Immature natural killer cell (primary cell): ENCODE measurements around the gene WAC. TPM values are rescaled to one million over a fixed set of nuclear protein-coding genes. Genes with fewer than 3 reads are reported as not detected.
"Not testable (repeated sequence)": the region's sequence is repeated elsewhere in the genome, so short reads cannot be mapped to it uniquely, and the experiment has no call there.

Experiments used
- DNase-seq, 3 donors: peaks; one replicate each; pipeline ENCODE4 v3.0.0; 2022; ENCODE audit warnings: mixed read lengths in 1 of 3
- H3K27ac Mint-ChIP-seq, 6 donors: one replicate each; pipeline ENCODE4 v1.8.0; 2020; ENCODE audit warnings: mixed read lengths in 6 of 6, mild to moderate bottlenecking in 5 of 6, inconsistent platforms in 4 of 6, moderate library complexity in 3 of 6
- H3K27me3 Mint-ChIP-seq, 3 donors: one replicate each; pipeline ENCODE4 v1.8.0; 2020 to 2021; ENCODE audit warnings: low read depth in 3 of 3, mild to moderate bottlenecking in 3 of 3, mixed read lengths in 3 of 3, moderate library complexity in 3 of 3, inconsistent platforms in 1 of 3
- H3K36me3 Mint-ChIP-seq, 3 donors: one replicate each; pipeline ENCODE4 v1.8.0; 2020; ENCODE audit warnings: mixed read lengths in 3 of 3, inconsistent platforms in 2 of 3, mild to moderate bottlenecking in 2 of 3
- H3K4me1 Mint-ChIP-seq, 2 donors: one replicate each; pipeline ENCODE4 v1.8.0; 2020; ENCODE audit warnings: inconsistent platforms in 2 of 2, mild to moderate bottlenecking in 2 of 2, mixed read lengths in 2 of 2, moderate library complexity in 1 of 2
- H3K4me3 Mint-ChIP-seq, 5 donors: one replicate each; pipeline ENCODE4 v1.8.0; 2020; ENCODE audit warnings: mild to moderate bottlenecking in 5 of 5, mixed read lengths in 5 of 5, inconsistent platforms in 3 of 5, moderate library complexity in 3 of 5
- H3K9me3 Mint-ChIP-seq, 6 donors: one replicate each; pipeline ENCODE4 v1.8.0; 2020; ENCODE audit warnings: mild to moderate bottlenecking in 6 of 6, mixed read lengths in 6 of 6, inconsistent platforms in 4 of 6, moderate library complexity in 3 of 6
- polyA plus RNA-seq, 3 donors: library from polyadenylated mRNA; unstranded; fragments of 300-500 nt; fragmentation: Illumina TruSeq; gene quantifications; one replicate each; pipeline ENCODE4 v1.2.3, GENCODE V29; 2021

Gene WAC
- polyA plus RNA-seq, 3 donors from 2014 or later = 55.8 to 105 (median 62.7) TPM

DNA sequence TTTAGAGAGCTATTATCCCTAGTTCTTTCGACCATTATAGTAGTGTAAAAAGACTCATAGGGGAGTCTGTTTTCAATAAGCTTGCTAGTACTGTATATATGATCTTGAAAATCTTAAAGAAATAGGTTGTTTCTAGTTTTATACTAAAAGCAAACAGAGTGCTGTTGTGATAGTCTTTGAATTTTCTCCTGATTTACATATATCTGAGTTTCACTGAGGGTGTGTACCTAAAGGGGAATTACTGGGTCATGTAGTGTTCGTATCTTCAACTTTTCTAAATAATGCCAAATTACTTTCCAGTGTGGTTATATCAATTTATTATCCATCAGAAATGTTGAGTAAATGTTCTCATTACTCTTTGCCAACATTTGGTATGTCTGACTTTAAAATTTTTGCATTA, 73.7 kb downstream of the WAC start:
- H3K27ac Mint-ChIP-seq = peak overlapping the region; percentile 42 to 60 (median 54)
- no peaks in the 10 kb centered on the region for H3K9me3 Mint-ChIP-seq
- DNase-seq = no peak
- H3K27me3 Mint-ChIP-seq = no peaks in the 10 kb centered on the region
- peaks cover 58 to 80% of the 10 kb centered on the region in 2 donors for H3K4me1 Mint-ChIP-seq
- peak overlapping the region in 3 of 5 donors; percentile 15 to 39 (median 20) for H3K4me3 Mint-ChIP-seq
- H3K36me3 Mint-ChIP-seq = peaks cover 6 to 16% (median 8%) of the 10 kb centered on the region in 3 donors

DNA sequence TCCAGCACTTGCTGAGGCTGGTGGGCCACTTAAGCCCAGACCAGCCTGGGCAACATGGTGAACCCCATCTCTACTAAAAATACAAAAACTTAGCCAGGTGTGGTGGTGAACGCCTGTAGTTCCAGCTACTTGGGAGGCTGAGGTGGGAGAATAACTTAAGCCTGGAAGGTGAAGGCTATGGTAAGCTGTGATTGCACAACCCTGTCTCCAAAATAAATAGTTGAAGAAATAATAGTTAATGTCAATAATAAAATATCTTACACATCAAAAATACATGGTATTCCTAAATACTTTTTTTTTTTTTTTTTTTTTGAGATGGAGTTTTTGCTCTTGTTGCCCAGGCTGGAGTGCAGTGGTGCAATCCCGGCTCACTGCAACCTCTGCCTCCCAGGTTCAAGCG, 76.7 kb downstream of the WAC start:
- peaks cover 14 to 37% (median 29%) of the 10 kb centered on the region in 3 donors for H3K36me3 Mint-ChIP-seq
- peak overlapping the region in 1 of 6 donors; percentile 9 for H3K27ac Mint-ChIP-seq
- H3K4me1 Mint-ChIP-seq = peaks cover 44 to 73% of the 10 kb centered on the region in 2 donors
- not testable (repeated sequence) for H3K27me3 Mint-ChIP-seq, H3K4me3 Mint-ChIP-seq, H3K9me3 Mint-ChIP-seq, DNase-seq

DNA sequence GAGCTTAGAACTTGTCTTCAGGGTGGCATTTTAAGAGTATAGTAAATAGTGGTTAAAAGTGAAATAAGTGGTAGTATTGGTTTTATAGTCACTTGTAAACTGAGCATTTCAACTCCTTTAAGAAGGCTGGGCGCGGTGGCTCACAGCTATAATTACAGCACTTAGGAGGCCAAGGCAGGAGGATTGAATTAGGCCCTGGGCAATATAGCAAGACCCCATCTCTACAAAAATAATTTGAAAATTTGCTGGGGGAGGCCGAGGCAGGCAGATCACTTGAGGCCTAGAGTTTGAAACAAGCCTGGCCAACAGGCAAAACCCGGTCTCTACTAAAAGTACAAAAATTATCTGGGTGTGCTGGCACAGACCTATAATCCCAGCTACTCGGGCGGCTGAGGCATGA, 80.0 kb downstream of the WAC start:
- Mint-ChIP-seq H3K36me3 (peaks cover 14 to 54% (median 41%) of the 10 kb centered on the region in 3 donors), H3K27ac (peak overlapping the region in 1 of 6 donors; percentile 4), H3K4me3 (no peak overlapping the region), H3K9me3 (no peaks in the 10 kb centered on the region), H3K4me1 (peaks cover 17 to 48% of the 10 kb centered on the region in 2 donors), H3K27me3 (peaks cover 0 to 1% (median 0%) of the 10 kb centered on the region in 3 donors)
- DNase-seq = no peak

DNA sequence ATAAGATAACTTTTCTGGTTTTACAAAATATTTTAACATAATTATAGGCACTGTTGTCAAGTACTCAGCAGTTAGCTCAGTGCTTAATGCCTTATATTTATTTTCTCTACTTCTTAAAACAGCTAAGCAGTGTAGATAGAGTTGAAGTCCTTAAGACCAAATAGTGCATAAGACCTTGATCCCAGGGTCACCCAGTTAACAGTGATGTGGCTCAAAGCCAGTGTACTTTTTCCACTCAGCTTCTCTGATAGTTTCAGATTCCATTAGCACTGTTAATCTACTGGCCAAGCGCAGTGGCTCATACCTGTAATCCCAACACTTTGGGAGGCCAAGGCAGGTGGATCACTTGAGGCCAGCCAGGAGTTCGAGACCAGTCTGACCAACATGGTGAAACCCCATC, 83.6 kb downstream of the WAC start:
- H3K4me1 Mint-ChIP-seq = peaks cover 7 to 34% of the 10 kb centered on the region in 2 donors
- H3K27me3 Mint-ChIP-seq = peaks cover 0 to 1% (median 0%) of the 10 kb centered on the region in 3 donors
- no peak overlapping the region for H3K27ac Mint-ChIP-seq
- no peak for DNase-seq
- H3K9me3 Mint-ChIP-seq = no peaks in the 10 kb centered on the region
- H3K4me3 Mint-ChIP-seq = no peak overlapping the region
- H3K36me3 Mint-ChIP-seq = peaks cover 6 to 58% (median 38%) of the 10 kb centered on the region in 3 donors

DNA sequence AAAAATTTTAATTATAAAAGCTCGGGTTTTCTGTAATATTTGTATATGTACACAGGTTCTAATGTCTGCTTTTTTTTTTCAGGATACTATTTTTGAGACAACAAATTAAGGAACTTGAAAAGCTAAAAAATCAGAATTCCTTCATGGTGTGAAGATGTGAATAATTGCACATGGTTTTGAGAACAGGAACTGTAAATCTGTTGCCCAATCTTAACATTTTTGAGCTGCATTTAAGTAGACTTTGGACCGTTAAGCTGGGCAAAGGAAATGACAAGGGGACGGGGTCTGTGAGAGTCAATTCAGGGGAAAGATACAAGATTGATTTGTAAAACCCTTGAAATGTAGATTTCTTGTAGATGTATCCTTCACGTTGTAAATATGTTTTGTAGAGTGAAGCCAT, 86.5 kb downstream of the WAC start:
- no peaks in the 10 kb centered on the region for H3K9me3 Mint-ChIP-seq
- peaks cover 2 to 27% of the 10 kb centered on the region in 2 donors for H3K4me1 Mint-ChIP-seq
- peak overlapping the region in 2 of 6 donors; percentile 21 to 22 for H3K27ac Mint-ChIP-seq
- peaks cover 0 to 4% (median 0%) of the 10 kb centered on the region in 3 donors for H3K27me3 Mint-ChIP-seq
- DNase-seq = no peak
- H3K4me3 Mint-ChIP-seq = no peak overlapping the region
- H3K36me3 Mint-ChIP-seq = peaks cover 0 to 39% (median 17%) of the 10 kb centered on the region in 3 donors

DNA sequence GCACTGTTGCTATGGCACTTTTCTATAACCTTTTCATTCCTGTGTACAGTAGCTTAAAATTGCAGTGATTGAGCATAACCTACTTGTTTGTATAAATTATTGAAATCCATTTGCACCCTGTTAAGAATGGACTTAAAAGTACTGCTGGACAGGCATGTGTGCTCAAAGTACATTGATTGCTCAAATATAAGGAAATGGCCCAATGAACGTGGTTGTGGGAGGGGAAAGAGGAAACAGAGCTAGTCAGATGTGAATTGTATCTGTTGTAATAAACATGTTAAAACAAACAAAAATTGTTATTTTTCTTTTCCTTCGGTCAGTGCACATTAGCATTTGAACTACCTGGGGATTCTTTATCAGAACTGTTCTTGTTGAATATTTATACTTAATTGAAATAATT, 87.3 kb downstream of the WAC start:
- Mint-ChIP-seq H3K27ac (peak overlapping the region in 4 of 6 donors; percentile 23 to 54 (median 44)), H3K36me3 (peaks cover 0 to 32% (median 10%) of the 10 kb centered on the region in 3 donors), H3K4me1 (peaks cover 8 to 28% of the 10 kb centered on the region in 2 donors)

DNA sequence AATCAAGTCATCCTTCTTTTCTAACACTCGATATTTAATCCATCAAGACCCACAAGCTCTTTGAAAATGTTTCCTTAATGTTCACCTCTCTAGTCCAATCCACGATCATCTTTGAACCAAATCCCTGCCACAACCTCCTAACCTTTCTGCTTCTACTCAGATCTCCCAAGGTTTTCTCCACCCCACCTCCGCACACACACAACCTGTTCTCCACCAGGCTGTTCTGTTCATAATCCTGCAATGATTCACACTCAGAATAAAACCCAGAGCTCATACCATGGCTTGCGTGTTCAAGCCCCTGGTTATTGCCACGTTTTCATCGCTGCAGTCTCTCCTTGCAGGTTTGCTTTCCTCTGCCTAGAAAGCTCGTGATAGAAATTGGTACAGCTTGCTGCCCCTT, 90.6 kb downstream of the WAC start:
- peaks cover 0 to 4% (median 0%) of the 10 kb centered on the region in 3 donors for H3K27me3 Mint-ChIP-seq
- no peak overlapping the region for H3K4me3 Mint-ChIP-seq
- H3K36me3 Mint-ChIP-seq = peaks cover 0 to 13% (median 3%) of the 10 kb centered on the region in 3 donors
- H3K4me1 Mint-ChIP-seq = peaks cover 19 to 46% of the 10 kb centered on the region in 2 donors
- peak overlapping the region in 4 of 6 donors; percentile 6 to 43 (median 10) for H3K27ac Mint-ChIP-seq
- no peaks in the 10 kb centered on the region for H3K9me3 Mint-ChIP-seq
- DNase-seq = no peak

More for the DNA sequence above, 87.3 kb downstream of the WAC start:
- H3K4me3 Mint-ChIP-seq = no peak overlapping the region
- DNase-seq = no peak
- H3K27me3 Mint-ChIP-seq = peaks cover 0 to 4% (median 0%) of the 10 kb centered on the region in 3 donors
- no peaks in the 10 kb centered on the region for H3K9me3 Mint-ChIP-seq

DNA sequence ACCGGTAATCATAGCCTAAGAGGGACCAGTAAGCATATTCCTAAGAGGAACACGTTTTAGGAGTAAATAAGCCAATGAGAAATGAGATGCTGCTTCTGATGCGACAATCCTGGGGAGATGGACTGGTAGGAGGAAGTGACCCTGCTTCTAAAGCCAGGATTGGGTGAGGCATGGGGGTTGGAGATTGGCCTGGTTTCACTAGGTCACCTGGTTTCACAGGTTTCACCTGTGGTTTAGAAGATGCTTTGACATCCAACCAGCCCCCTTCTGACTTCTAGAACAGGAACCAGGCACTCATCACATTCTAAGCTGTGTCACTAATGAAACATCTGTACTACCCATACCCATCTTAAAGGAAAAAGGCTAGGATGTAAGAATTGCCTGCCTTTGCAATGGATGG, 91.4 kb downstream of the WAC start:
- Mint-ChIP-seq H3K4me3 (no peak overlapping the region), H3K36me3 (peaks cover 0 to 10% (median 0%) of the 10 kb centered on the region in 3 donors), H3K27me3 (peaks cover 0 to 6% (median 2%) of the 10 kb centered on the region in 3 donors), H3K9me3 (no peaks in the 10 kb centered on the region), H3K4me1 (peaks cover 21 to 48% of the 10 kb centered on the region in 2 donors), H3K27ac (peak overlapping the region in 4 of 6 donors; percentile 49 to 69 (median 60))
- no peak for DNase-seq

DNA sequence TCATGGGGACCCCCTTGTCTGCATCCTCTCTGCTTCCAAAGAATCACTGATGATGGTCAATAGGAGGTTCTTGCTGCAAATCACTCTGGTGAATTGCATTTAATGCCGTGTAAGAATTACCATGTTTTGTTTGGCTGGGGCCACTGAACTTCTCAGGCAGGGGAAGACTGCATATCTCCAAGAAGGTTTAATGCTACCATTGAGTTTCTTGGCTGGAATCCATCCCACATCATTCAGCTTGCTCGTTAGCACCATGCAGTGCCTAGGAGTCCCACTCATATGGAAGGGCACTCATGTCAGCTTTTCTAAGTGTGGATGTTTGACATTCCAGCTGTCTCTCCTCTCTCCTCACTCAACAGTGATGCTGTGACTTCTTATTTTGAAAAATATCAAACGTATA, 94.2 kb downstream of the WAC start:
- Mint-ChIP-seq H3K27ac (no peak overlapping the region), H3K4me3 (no peak overlapping the region), H3K9me3 (no peaks in the 10 kb centered on the region), H3K36me3 (no peaks in the 10 kb centered on the region), H3K27me3 (peaks cover 0 to 7% (median 7%) of the 10 kb centered on the region in 3 donors), H3K4me1 (peaks cover 21 to 39% of the 10 kb centered on the region in 2 donors)
- DNase-seq = no peak

DNA sequence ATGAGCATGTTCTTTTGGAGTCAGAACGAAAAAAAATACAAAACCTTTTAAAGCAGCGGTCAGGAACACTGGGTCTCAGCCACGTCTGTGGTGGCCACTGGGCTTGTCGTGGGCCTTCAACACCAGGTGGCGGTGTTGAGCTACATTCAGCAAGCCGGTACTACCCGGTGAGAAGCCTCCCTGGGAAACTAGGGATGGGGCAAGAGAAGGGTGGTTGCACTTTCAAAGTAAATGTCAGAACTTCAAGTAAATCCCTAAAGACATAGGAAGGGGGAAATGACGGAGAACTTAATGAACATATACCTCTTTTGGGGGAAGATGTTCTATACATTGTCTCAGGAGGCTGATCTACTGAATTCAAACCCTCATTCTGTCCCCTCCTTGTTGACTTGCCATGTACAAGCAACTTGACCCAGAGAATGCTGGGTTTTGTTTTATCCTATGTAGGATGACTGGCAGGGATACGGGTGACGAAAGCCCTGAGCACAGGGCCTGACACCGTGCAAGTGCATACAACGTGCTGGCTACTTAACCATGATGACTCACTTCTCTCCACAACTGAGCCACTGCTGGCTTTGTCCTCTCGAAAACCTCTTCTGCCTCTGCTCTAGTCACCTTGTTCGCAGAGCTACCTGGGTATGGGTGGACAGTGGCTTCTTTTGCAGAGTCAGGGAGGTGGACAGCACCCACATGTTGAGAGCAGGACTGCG, 95.4 kb downstream of the WAC start:
- peak; percentile 51 to 54 (median 51) for DNase-seq
- H3K27ac Mint-ChIP-seq = no peak overlapping the region
- H3K4me3 Mint-ChIP-seq = peak overlapping the region in 1 of 5 donors; percentile 54
- H3K4me1 Mint-ChIP-seq = peaks cover 21 to 39% of the 10 kb centered on the region in 2 donors
- H3K36me3 Mint-ChIP-seq = no peaks in the 10 kb centered on the region
- no peaks in the 10 kb centered on the region for H3K9me3 Mint-ChIP-seq
- H3K27me3 Mint-ChIP-seq = peaks cover 0 to 9% (median 7%) of the 10 kb centered on the region in 3 donors

DNA sequence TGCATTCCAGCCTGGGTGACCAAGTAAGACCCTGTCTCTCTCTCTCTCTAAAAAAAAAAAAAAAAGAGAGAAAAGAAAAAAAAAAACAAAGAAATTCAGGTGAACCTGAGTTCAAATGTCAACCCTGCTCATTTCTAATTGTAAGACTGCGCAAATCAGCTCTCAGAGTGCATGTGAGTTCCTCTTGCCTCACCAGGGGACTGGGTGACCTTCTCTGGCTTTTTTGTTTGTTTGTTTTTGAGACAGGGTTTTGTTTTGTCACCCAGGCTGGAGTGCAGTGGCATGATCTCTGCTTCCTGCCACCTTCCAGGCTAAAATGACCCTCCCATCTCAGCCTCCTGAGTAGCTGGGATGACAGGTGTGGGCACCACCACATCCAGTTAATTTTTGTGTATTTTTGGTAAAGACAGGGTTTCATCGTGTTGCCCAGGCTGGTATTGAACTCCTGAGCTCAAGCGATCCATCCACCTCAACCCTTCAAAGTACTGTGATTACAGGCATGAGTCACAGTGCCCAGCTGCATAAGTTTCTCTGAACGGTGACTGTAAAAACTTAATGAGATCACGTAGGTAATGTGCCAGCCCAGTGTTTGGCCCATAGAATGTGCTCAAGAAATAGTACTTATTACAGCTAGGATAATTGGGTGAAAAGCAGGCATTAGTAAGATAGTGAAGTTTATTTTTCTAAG, 99.1 kb downstream of the WAC start:
- no peaks in the 10 kb centered on the region for H3K36me3 Mint-ChIP-seq
- peaks cover 0 to 21% (median 10%) of the 10 kb centered on the region in 3 donors for H3K27me3 Mint-ChIP-seq
- H3K4me1 Mint-ChIP-seq = peaks cover 8 to 10% of the 10 kb centered on the region in 2 donors
- DNase-seq = no peak
- H3K9me3 Mint-ChIP-seq = no peaks in the 10 kb centered on the region
- no peak overlapping the region for H3K27ac Mint-ChIP-seq
- no peak overlapping the region for H3K4me3 Mint-ChIP-seq

DNA sequence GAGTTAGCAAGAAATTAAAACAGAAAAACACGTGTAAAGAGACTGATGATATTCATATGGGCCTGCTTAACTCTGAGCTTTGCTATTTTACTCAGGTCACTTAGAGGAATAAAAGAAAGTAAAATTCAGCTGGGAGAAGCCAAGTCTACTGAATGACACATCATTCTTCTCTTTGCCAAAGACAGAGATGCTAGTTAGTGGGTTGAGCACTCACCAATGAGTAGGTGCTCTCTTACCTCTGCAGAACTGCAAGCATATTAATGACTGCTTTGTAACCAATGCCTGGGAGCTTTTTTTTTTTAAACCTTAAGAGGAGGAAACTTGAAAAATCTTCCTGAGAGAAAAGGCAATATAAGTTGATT, 99.6 kb downstream of the WAC start:
- Mint-ChIP-seq H3K27me3 (peaks cover 2 to 21% (median 10%) of the 10 kb centered on the region in 3 donors), H3K36me3 (no peaks in the 10 kb centered on the region), H3K27ac (no peak overlapping the region), H3K4me1 (peaks cover 8 to 10% of the 10 kb centered on the region in 2 donors), H3K4me3 (no peak overlapping the region), H3K9me3 (peaks cover 0 to 3% (median 0%) of the 10 kb centered on the region in 6 donors)
- no peak for DNase-seq

DNA sequence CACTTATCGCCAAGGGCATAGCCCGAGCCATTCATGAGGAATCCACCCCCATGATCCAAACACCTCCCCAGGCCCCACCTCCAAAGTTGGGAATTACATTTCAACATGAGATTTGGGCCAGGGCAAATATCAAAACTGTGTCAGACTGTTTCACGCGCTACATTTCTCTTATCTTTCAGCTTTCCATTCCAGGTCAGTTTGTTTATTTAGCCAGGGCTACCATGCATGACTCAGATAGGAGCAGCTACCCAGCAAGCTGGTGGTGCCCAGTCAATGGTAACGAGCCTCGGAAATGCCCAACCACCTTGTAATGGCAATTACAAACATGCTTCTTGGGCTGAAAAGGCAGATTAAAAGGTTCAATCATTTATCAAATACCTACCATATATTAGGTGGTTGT, 100.8 kb downstream of the WAC start:
- DNase-seq = no peak
- Mint-ChIP-seq H3K27me3 (peaks cover 2 to 21% (median 8%) of the 10 kb centered on the region in 3 donors), H3K4me3 (no peak overlapping the region), H3K27ac (peak overlapping the region in 1 of 6 donors; percentile 30), H3K36me3 (no peaks in the 10 kb centered on the region), H3K4me1 (no peaks in the 10 kb centered on the region), H3K9me3 (peaks cover 0 to 8% (median 1%) of the 10 kb centered on the region in 6 donors)

DNA sequence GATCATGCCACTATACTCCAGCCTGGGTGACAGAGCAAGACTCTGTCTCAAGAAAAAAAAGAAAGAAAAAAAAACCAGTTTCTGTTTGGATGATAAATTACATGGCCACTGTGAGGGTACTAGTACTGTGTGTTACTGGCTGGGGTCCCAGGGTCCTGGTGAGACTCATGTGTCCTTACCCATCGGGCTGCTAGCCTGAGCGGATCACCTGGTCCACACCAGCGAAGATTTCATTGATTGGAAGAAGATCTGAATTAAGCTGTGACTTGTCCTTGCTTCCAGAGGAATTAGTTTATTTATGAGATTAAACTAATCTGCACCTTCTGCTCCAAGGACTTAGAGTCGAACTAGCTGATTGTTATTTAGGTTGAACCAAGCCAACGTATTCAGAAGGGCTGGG, 104.4 kb downstream of the WAC start:
- no peak for DNase-seq
- Mint-ChIP-seq H3K27me3 (peaks cover 2 to 16% (median 7%) of the 10 kb centered on the region in 3 donors), H3K9me3 (peaks cover 0 to 11% (median 2%) of the 10 kb centered on the region in 6 donors), H3K4me3 (no peak overlapping the region), H3K36me3 (no peaks in the 10 kb centered on the region), H3K27ac (no peak overlapping the region), H3K4me1 (no peaks in the 10 kb centered on the region)
